Measurements from ENCODE around the gene LAMP2.
"Not testable (repeated sequence)": the region's sequence is repeated elsewhere in the genome, so short reads cannot be mapped to it uniquely, and the experiment has no call there.

Gene LAMP2

DNA sequence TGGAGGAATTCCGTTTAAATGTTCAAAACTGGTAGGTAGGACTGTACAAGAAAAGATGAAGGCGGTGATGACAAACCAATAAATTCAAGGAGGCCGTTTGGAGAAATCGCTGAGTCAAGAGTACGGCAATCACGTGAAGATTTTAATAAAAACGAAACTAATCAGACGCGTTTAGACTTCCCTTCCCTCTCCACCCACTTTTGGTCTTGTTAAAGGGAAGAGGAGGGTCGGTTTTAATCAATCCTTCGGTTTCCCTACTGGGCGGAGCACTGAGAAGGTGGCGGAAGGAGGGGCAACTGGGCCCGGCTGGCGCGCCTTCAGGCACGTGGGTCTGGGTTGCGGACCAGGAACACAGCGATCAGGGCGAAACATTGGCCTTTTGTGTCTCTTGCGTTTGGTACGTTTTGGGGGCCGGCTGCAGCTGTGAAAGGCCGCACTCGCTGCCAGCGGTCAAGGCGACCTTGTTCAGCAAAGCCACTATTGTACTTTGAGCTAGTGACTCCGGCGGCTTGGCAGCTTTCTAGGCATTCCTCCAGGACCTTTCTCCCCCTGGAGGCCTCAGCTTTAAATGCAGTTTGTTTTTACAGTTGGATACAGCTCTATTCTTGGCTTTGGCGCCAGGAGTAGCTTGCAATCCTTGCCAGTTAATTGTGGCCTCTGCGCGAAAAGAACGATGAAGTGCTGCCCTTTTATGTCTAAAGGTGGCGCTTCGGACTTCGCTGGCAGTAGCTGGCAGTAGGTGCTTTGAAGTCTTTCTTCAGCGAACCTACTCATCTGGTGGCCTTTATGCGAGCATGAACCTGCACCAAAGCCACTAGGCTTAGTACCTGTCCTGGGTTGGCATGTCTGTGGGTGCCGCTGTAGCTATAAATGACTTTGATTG is 16.8 kb upstream of the LAMP2 start:
- Histone ChIP-seq H3K9me3 (replicated peaks in 1 of 11) (no peaks in the 10 kb centered on the region), H3K9ac (peak overlapping the region; percentile 77 to 84 (median 82)), H3K4me1 (peaks cover 8 to 36% (median 12%) of the 10 kb centered on the region in 10 experiments; a peak in 14 of 20 replicates), H3K4me2 (peak overlapping the region; percentile 53 to 79 (median 64)), H3K27me3 (no peaks in the 10 kb centered on the region), H3K36me3 (no peaks in the 10 kb centered on the region), H3K4me3 (peak overlapping the region; percentile 45 to 64 (median 56)), H4K20me1 (no peaks in the 10 kb centered on the region), H3K27ac (peak overlapping the region; percentile 78 to 91 (median 87))
- no peak for TF ChIP-seq Cebpa-rat (IDR thresholded peaks at IDR 0.05)

DNA sequence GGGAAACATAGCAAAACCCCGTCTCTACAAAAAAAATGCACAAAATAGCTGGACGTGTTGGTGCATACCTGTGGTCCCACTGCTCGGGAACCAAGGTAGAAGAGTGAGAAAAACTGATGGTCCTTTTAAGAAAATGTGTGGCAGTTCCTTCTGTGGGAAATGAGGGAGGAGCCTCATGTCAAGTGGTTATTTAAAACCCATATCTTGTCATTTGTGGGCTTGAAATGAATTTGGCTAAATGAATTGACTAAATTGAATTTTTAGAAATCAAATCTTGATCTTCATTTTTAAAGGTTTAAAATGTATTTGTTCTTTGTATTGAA is 16.2 kb upstream of the LAMP2 start:
- Histone ChIP-seq H3K4me1 (peaks cover 8 to 36% (median 12%) of the 10 kb centered on the region in 10 experiments; a peak in 14 of 20 replicates), H3K27ac (peak overlapping the region; percentile 78 to 91 (median 87); a peak in 21 of 22 replicates), H3K27me3 (no peaks in the 10 kb centered on the region), H3K4me2 (peak overlapping the region; percentile 28 to 72 (median 62); a peak in 19 of 22 replicates), H4K20me1 (no peaks in the 10 kb centered on the region), H3K36me3 (no peaks in the 10 kb centered on the region), H3K9me3 (replicated peaks in 1 of 11) (no peaks in the 10 kb centered on the region), H3K9ac (peak overlapping the region; percentile 77 to 84 (median 82); a peak in 21 of 22 replicates), H3K4me3 (peak overlapping the region; percentile 45 to 64 (median 56); a peak in 17 of 20 replicates)
- no peak for TF ChIP-seq Cebpa-rat (IDR thresholded peaks at IDR 0.05)

DNA sequence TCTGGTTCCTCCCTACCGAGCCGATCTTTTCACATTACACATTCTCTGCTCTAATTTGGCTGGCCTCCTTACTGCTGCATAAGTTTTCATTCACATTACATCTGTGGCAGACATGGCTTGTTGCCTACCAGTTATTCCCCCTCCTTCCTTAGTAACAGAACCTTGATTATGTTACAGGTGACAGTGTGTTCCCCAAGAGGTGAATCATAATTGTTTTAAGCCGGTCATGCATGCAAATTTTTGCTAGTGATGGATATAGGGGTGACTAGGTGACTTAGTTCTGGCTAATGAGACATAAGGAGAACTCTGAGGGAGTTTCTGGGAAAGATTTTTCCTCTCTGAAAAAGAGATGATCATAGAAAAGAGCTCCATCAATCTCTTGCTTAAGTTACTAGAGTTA is 8.4 kb upstream of the LAMP2 start:
- no peaks in the 10 kb centered on the region for H4K20me1 ChIP-seq
- H3K36me3 ChIP-seq = no peaks in the 10 kb centered on the region
- no peaks in the 10 kb centered on the region for H3K27me3 ChIP-seq
- H3K9ac ChIP-seq = no peak overlapping the region
- TF ChIP-seq Cebpa-rat (IDR thresholded peaks at IDR 0.05) = no peak
- H3K4me3 ChIP-seq = no peak overlapping the region
- no peaks in the 10 kb centered on the region for H3K9me3 ChIP-seq (replicated peaks in 1 of 11)
- no peaks in the 10 kb centered on the region for H3K4me1 ChIP-seq
- no peak overlapping the region for H3K4me2 ChIP-seq
- no peak overlapping the region for H3K27ac ChIP-seq

DNA sequence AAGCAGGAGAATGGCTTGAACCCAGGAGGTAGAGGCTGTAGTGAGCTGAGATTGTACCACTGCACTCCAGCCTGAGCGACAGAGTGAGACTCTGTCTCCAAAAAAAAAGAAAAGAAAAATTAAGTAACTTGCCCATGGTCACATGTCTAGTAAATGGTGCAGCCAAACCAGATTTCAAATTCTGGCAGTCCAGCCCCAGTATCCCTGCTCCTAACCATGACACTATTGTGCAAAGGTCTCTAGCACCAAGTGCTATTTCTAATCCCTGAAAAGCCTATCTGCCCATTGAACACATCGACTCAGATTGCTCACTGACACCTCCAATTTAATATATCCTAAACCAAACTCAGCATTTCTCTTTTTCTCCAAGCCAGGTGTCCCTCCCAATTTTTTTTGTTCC is 7.6 kb upstream of the LAMP2 start:
- Histone ChIP-seq H3K36me3 (no peaks in the 10 kb centered on the region), H3K4me2 (no peak overlapping the region), H3K9ac (no peak overlapping the region), H3K27me3 (no peaks in the 10 kb centered on the region), H4K20me1 (no peaks in the 10 kb centered on the region), H3K9me3 (replicated peaks in 1 of 11) (no peaks in the 10 kb centered on the region), H3K4me3 (no peak overlapping the region), H3K4me1 (no peaks in the 10 kb centered on the region), H3K27ac (no peak overlapping the region)
- no peak for TF ChIP-seq Cebpa-rat (IDR thresholded peaks at IDR 0.05)

DNA sequence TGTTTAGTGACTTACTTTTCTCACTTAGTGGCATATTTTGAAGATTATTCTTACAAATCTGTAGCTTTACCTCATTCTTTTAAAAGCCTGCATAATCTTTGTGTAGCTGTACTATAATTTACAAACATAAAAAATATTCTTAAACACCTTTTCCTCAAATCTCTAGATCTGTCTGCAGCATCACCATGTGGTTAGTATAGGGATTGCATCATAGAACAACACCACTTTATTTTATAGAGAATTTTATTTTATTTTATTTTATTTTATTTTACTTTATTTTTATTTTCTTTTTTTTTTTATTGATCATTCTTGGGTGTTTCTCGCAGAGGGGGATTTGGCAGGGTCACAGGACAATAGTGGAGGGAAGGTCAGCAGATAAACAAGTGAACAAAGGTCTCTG is 6.4 kb upstream of the LAMP2 start:
- not testable (repeated sequence) for H3K4me2 ChIP-seq; H3K27ac ChIP-seq; H3K27me3 ChIP-seq; H4K20me1 ChIP-seq; H3K36me3 ChIP-seq; H3K4me3 ChIP-seq; H3K9ac ChIP-seq; H3K4me1 ChIP-seq; H3K9me3 ChIP-seq (replicated peaks in 1 of 11)
- TF ChIP-seq Cebpa-rat (IDR thresholded peaks at IDR 0.05) = peak in 1 of 11 experiments; percentile 23; a peak in 1 of 22 replicates

DNA sequence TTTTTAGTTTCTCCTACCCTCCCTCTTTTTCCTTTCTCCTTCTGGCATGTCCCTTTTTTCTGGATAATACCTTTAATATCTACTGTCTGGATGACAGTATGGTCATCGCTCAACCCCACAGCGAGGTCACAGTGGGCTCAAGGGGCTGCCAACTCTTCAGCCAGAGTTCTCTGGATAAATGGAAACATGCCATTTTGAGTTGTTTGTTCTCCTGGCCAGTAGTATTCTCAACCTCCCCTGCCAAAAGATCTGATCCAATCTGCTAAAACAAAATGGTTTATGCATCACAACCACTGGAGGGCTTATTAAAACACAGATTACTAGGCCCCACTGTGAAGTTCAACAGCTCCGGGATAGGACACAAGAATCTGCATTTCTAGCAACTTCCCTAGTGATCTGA is 5.0 kb upstream of the LAMP2 start:
- Histone ChIP-seq H3K9ac (no peak overlapping the region), H3K27me3 (no peaks in the 10 kb centered on the region), H3K36me3 (no peaks in the 10 kb centered on the region), H3K4me3 (no peak overlapping the region), H3K4me1 (no peaks in the 10 kb centered on the region; a peak in 1 of 20 replicates), H3K9me3 (replicated peaks in 1 of 11) (peaks cover 0 to 2% (median 0%) of the 10 kb centered on the region in 11 experiments; a peak in 2 of 22 replicates), H4K20me1 (no peaks in the 10 kb centered on the region), H3K27ac (no peak overlapping the region), H3K4me2 (no peak overlapping the region)
- no peak for TF ChIP-seq Cebpa-rat (IDR thresholded peaks at IDR 0.05)

DNA sequence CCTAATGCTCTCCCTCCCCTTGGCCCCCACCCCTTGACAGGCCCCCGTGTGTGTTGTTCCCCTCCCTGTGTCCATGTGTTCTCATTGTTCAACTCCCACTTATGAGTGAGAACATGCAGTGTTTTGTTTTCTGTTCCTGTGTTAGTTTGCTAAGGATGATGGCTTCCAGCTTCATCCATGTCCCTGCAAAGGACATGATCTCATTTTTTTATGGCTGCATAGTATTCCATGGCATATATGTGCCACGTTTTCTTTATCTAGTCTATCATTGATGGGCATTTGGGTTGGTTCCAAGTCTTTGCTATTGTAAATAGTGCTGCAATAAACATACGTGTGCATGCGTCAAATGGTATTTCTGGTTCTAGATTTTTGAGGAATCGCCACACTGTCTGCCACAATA is 561 bp upstream of the LAMP2 start:
- peaks cover 0 to 23% (median 9%) of the 10 kb centered on the region in 10 experiments; a peak in 14 of 20 replicates for H3K4me1 ChIP-seq
- not testable (repeated sequence) for H3K27me3 ChIP-seq; H3K36me3 ChIP-seq; H3K4me2 ChIP-seq; H3K9me3 ChIP-seq (replicated peaks in 1 of 11); H3K27ac ChIP-seq; H3K9ac ChIP-seq
- H3K4me3 ChIP-seq = peak overlapping the region in 1 of 10 experiments; percentile 74; a peak in 1 of 20 replicates
- peaks cover 0 to 35% (median 13%) of the 10 kb centered on the region in 11 experiments; a peak in 14 of 22 replicates for H4K20me1 ChIP-seq

DNA sequence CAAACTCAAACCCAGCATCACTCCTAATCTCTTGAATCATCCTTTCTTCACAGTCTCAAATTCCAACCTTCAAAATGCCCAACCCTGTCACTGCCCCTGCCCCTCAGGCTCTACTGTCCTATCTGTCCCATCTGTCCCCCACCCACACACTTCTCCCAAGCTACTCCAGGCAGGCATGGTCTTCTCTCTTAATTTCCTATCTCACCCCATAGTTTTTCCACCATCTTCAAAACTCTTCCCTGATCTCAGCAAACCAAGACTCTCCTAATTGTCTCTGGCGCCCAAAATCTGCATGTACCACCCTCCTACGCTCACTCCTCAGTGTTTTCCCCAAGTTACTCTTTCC is 644 bp downstream of the LAMP2 start:
- no peak for TF ChIP-seq Cebpa-rat (IDR thresholded peaks at IDR 0.05)
- Histone ChIP-seq H4K20me1 (peaks cover 0 to 47% (median 14%) of the 10 kb centered on the region in 11 experiments; a peak in 14 of 22 replicates), H3K4me1 (peaks cover 0 to 35% (median 9%) of the 10 kb centered on the region in 10 experiments; a peak in 14 of 20 replicates), H3K9me3 (replicated peaks in 1 of 11) (peaks cover 0 to 6% (median 0%) of the 10 kb centered on the region in 11 experiments; a peak in 2 of 22 replicates), H3K27me3 (no peaks in the 10 kb centered on the region), H3K4me2 (peak overlapping the region; percentile 53 to 84 (median 74)), H3K27ac (peak overlapping the region; percentile 81 to 95 (median 90)), H3K36me3 (no peaks in the 10 kb centered on the region), H3K9ac (peak overlapping the region; percentile 86 to 95 (median 90)), H3K4me3 (peak overlapping the region; percentile 63 to 81 (median 72))

DNA sequence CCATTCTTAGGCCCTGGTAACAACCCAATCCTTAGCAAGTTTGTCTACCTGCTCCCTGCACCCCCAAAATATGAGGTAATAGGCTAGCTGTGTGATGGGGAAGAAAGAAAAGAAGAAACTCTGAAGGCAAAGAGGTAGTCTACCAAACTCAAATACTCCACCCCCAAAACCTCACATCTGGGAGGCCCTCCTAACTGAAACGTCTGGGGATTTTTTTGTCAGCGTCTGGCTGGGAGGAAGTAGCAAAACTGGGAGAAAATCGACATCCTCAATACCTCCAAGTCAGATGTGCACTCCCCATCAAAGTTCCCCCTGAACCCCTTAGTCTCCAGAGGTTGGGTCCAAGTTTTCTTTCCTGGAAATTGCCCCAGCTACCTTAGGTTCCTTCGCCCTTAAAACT is 1.0 kb downstream of the LAMP2 start:
- no peaks in the 10 kb centered on the region for H3K27me3 ChIP-seq
- H3K4me3 ChIP-seq = peak overlapping the region; percentile 63 to 81 (median 72)
- peak overlapping the region; percentile 53 to 84 (median 74) for H3K4me2 ChIP-seq
- H3K36me3 ChIP-seq = no peaks in the 10 kb centered on the region
- peak overlapping the region; percentile 81 to 95 (median 90); a peak in 21 of 22 replicates for H3K27ac ChIP-seq
- peaks cover 0 to 51% (median 14%) of the 10 kb centered on the region in 11 experiments; a peak in 14 of 22 replicates for H4K20me1 ChIP-seq
- H3K9me3 ChIP-seq (replicated peaks in 1 of 11) = peaks cover 0 to 6% (median 0%) of the 10 kb centered on the region in 11 experiments; a peak in 2 of 22 replicates
- no peak for TF ChIP-seq Cebpa-rat (IDR thresholded peaks at IDR 0.05)
- peak overlapping the region; percentile 86 to 95 (median 90); a peak in 21 of 22 replicates for H3K9ac ChIP-seq
- H3K4me1 ChIP-seq = peaks cover 0 to 39% (median 10%) of the 10 kb centered on the region in 10 experiments; a peak in 14 of 20 replicates

All from BLaER1 treated with 17β-estradiol and CSF1 and Interleukin-3, amounts not matched to agents 10 nM and 100 nM (cell line).